ENCODE data around the gene ROPN1B. TPM values are rescaled to one million over a fixed set of nuclear protein-coding genes. Genes with fewer than 3 reads are reported as not detected.

The ROPN1B gene
- total RNA-seq, 1 experiment from 2014 or later: 0.92 TPM

DNA sequence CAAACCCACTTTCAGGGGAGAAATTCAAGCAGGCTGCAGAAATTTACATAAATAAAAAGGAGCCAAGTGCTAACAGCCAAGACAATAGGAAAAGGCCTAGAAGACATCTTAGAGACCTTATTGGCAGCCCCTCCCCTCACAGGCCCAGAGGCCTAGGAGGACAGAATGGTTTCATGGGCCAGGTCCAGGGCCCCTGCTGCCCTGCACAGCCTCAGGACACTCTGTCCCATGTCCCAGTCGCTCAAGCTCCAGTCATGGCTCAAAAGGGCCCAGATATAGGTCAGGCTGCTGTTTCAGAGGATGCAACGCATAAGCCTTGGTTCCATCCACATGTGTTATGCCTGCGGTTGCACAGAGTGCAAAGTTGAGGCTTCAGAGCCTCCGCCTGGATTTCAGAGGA lies 59.1 kb downstream of the ROPN1B start:
- H3K27ac Mint-ChIP-seq (ENCODE audit: unreplicated experiment): no peak overlapping the region
- peaks cover 9% of the 10 kb centered on the region for H3K36me3 Mint-ChIP-seq (ENCODE audit: insufficient read depth, unreplicated experiment)

DNA sequence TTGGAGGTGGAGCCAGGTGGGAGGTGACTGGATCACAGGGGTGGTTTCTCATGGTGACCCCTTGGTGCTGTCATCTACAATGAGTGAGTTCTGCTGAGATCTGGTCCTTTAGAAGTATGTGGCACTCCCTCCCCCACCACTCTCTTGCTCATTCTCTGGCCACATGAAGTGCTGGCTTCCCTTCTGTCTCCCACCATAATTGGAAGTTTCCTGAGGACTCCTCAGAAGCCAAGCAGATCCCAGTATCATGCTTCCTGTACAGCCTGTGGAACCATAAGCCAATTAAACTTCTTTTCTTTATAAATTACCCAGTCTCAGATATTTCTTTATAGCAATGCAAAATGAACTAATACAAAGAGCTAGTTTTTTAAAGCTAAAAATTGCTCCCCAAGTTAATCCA lies 60.3 kb downstream of the ROPN1B start:
- CTCF ChIA-PET: interaction anchor here (0.7 kb wide), 1 partner anchor 11 kb away, joined by 6 read pairs; no protein-coding TSS in a partner anchor
- no peaks in the 10 kb centered on the region for H3K4me1 Mint-ChIP-seq (ENCODE audit: low read depth, unreplicated experiment)
- TF ChIP-seq, protein P1, sequence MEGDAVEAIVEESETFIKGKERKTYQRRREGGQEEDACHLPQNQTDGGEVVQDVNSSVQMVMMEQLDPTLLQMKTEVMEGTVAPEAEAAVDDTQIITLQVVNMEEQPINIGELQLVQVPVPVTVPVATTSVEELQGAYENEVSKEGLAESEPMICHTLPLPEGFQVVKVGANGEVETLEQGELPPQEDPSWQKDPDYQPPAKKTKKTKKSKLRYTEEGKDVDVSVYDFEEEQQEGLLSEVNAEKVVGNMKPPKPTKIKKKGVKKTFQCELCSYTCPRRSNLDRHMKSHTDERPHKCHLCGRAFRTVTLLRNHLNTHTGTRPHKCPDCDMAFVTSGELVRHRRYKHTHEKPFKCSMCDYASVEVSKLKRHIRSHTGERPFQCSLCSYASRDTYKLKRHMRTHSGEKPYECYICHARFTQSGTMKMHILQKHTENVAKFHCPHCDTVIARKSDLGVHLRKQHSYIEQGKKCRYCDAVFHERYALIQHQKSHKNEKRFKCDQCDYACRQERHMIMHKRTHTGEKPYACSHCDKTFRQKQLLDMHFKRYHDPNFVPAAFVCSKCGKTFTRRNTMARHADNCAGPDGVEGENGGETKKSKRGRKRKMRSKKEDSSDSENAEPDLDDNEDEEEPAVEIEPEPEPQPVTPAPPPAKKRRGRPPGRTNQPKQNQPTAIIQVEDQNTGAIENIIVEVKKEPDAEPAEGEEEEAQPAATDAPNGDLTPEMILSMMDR (IDR thresholded peaks at IDR 0.05; ENCODE audit: unreplicated experiment): no peak
- H3K27me3 Mint-ChIP-seq (ENCODE audit: unreplicated experiment): no peaks in the 10 kb centered on the region
- H3K4me3 Mint-ChIP-seq (ENCODE audit: low read depth, unreplicated experiment): no peak overlapping the region
- H3K27ac Mint-ChIP-seq (ENCODE audit: unreplicated experiment): no peak overlapping the region
- no TSS peak for BruUV-seq (replicated peaks)
- peaks cover 9% of the 10 kb centered on the region for H3K36me3 Mint-ChIP-seq (ENCODE audit: insufficient read depth, unreplicated experiment)
- peaks cover 7% of the 10 kb centered on the region for H3K9me3 Mint-ChIP-seq (ENCODE audit: low read depth, unreplicated experiment)
- no peak for DNase-seq
- intact Hi-C loops (cut with micrococcal nuclease; ENCODE audit: unreplicated experiment): no loop called here

More for the DNA sequence above, 59.1 kb downstream of the ROPN1B start:
- Mint-ChIP-seq H3K27me3 (ENCODE audit: unreplicated experiment) (no peaks in the 10 kb centered on the region), H3K4me3 (ENCODE audit: low read depth, unreplicated experiment) (no peak overlapping the region), H3K9me3 (ENCODE audit: low read depth, unreplicated experiment) (peaks cover 7% of the 10 kb centered on the region), H3K4me1 (ENCODE audit: low read depth, unreplicated experiment) (no peaks in the 10 kb centered on the region)
- CTCF ChIA-PET: no interaction called here
- TF ChIP-seq, protein P1 (IDR thresholded peaks at IDR 0.05; ENCODE audit: unreplicated experiment): no peak
- BruUV-seq (replicated peaks): no TSS peak
- intact Hi-C loops (cut with micrococcal nuclease; ENCODE audit: unreplicated experiment): no loop called here
- no peak for DNase-seq

DNA sequence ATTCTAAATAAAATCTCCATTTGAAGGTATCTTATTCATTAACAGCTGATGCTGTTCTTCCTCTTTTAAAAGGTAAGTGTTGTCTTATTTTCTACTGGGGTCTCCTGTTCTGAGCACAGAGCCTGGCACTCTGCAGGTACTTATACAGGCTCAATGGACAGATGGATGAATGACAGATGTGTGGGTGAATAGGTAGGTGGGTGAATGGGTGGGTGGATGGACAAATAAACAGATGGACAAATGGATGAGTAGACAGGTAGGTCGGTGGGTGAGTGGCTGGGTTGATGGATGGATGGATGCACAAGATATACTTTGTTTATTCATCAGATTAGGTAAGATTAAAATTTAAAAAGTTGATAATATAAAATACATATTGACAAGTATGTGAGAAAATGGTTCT lies 61.5 kb downstream of the ROPN1B start:
- no peak for DNase-seq
- Mint-ChIP-seq H3K4me1 (ENCODE audit: low read depth, unreplicated experiment) (peaks cover 9% of the 10 kb centered on the region), H3K36me3 (ENCODE audit: insufficient read depth, unreplicated experiment) (peaks cover 9% of the 10 kb centered on the region), H3K27me3 (ENCODE audit: unreplicated experiment) (no peaks in the 10 kb centered on the region), H3K9me3 (ENCODE audit: low read depth, unreplicated experiment) (peaks cover 7% of the 10 kb centered on the region), H3K4me3 (ENCODE audit: low read depth, unreplicated experiment) (no peak overlapping the region), H3K27ac (ENCODE audit: unreplicated experiment) (no peak overlapping the region)
- intact Hi-C loops (cut with micrococcal nuclease; ENCODE audit: unreplicated experiment): no loop called here
- TF ChIP-seq, protein P1 (IDR thresholded peaks at IDR 0.05; ENCODE audit: unreplicated experiment): no peak
- no TSS peak for BruUV-seq (replicated peaks)
- CTCF ChIA-PET: no interaction called here

DNA sequence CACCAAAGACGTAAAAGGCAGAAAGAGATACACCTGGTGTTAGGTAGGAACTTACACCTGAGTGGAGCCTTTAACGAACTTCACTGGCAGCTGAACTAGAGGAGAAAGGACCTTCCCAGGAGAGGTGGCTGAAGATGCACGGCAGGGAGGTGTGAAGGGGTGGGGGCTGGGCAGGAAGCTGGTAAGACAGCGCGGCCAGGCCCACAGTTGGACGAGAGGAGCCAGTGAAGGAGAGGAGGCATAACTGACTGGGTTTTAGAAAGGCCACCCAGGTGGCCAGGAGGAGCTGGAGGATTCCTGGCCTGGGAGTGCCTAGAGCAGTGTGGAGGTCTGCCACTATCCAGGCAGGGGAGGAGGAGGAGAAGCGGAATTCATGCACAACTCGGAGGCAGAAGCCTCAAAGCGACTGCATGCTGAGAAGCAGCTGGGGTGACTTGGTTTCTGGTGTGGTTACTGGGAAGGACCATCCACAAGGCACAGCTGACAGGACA lies 63.0 kb downstream of the ROPN1B start:
- intact Hi-C loops (cut with micrococcal nuclease; ENCODE audit: unreplicated experiment): no loop called here
- CTCF ChIA-PET: no interaction called here
- no peak for DNase-seq
- BruUV-seq (replicated peaks): no TSS peak
- Mint-ChIP-seq H3K27ac (ENCODE audit: unreplicated experiment) (no peak overlapping the region), H3K4me1 (ENCODE audit: low read depth, unreplicated experiment) (peaks cover 9% of the 10 kb centered on the region), H3K27me3 (ENCODE audit: unreplicated experiment) (no peaks in the 10 kb centered on the region), H3K4me3 (ENCODE audit: low read depth, unreplicated experiment) (no peak overlapping the region), H3K36me3 (ENCODE audit: insufficient read depth, unreplicated experiment) (peaks cover 4% of the 10 kb centered on the region), H3K9me3 (ENCODE audit: low read depth, unreplicated experiment) (peaks cover 7% of the 10 kb centered on the region)
- TF ChIP-seq, protein P1 (IDR thresholded peaks at IDR 0.05; ENCODE audit: unreplicated experiment): no peak

Other genes with a start within 250 kb of the ROPN1B start
- gene SLC41A3, start 114.9 kb downstream of the ROPN1B start, total RNA-seq (2022): 69.6 and 101 TPM in 2 replicates
- gene ALDH1L1, start 211.4 kb downstream of the ROPN1B start, total RNA-seq (2022): 4.4 and 11.2 TPM in 2 replicates

Data from Calu3 (cell line).